ENCODE data around the gene ARMC5.

Gene ARMC5

DNA sequence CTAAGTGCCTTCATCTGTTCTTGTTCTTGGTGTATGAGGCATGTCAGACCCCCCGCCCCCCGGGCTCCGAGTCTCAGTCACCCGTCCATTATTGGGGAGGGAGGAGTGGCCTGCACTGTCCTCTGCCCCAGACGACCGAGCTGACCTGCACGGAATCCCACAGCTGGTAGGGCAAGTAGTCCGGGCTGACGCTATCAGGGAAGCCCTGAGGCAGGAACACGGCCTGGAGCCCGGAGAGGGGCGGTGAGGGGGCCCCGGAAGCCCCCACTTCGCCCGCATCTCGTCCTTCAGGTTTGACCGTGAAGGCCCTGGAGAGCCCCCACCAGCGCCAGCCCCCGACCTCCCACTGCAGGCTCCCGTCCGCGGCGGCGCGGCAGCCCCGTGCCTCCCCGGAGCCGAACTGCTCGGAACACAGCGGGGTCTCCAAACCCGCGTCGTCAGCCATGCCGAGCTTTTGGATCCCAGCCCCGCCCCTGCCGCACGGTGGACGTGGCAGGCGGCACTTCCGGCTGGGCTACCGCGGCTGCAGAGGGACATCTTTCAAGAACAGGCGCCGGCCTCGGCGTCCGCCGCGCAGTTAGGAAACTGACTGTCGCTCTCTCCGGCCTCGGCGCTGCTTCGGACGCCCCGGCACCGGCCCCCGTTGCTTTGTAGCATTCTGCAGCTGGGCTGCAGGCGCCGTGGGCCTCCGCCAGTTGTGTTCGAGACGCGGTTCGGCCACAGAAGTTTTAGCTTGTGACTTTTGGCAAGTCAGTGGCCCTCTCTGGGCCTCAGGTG lies 48.8 kb downstream of the ARMC5 start, which contains the start of gene RUSF1:
Gene RUSF1 (minus strand): TSS at position 463 of the 777 bp plus-strand sequence. CDS start 18 bp downstream, at position 445.
- TF ChIP-seq ZNF274 (IDR thresholded peaks at IDR 0.05; ENCODE audit: low read depth, low read length) (no peak), SUZ12 (IDR thresholded peaks at IDR 0.05; ENCODE audit: extremely low read depth, insufficient read depth, insufficient read length) (no peak), YY1 (IDR thresholded peaks at IDR 0.05; ENCODE audit: insufficient read depth, insufficient read length) (peak; percentile 63)
- Histone ChIP-seq H3K36me3 (ENCODE audit: insufficient read depth, insufficient read length, low read length) (peaks cover 25% of the 10 kb centered on the region), H3K4me3 (ENCODE audit: insufficient read length, low read depth) (peak within 1 kb of the TSS; percentile 96), H3K9me3 (ENCODE audit: insufficient read depth, low read length) (0 out of 2 replicates have a peak, but pooled peaks cover 3% of the 10 kb centered on the region), H3K27me3 (ENCODE audit: insufficient read depth, insufficient read length) (no peaks in the 10 kb centered on the region), H3K4me1 (ENCODE audit: insufficient read depth, insufficient read length) (no peaks in the 10 kb centered on the region), H3K9ac (ENCODE audit: insufficient read length, low read depth) (peak within 1 kb of the TSS; percentile 96)
- peak; percentile 89 for DNase-seq (ENCODE audit: low read depth, low spot score)

DNA sequence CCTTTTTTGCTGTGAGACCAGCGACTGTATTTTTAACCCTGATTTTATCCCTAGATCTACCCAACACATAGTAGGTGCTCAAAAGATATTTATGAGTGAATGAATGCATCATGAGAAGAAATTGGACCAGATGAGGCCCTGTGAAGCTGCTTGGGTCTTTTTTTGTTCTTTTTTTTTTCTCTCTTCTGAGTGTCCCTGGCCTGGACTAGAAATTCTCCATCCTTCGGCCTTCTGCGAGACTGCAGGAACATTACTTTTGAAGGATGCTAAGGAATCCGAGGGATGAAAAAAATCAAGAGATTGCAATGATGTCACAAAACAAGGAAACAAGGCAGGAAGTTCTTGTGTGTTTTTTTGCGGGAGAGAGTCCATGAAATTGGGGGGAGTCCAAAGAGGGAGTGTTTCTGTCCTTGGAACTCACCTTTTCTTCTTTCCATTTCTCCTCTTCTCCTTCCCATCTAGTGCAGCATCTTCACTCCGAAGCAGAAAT lies 49.5 kb downstream of the ARMC5 start:
- DNase-seq (ENCODE audit: low read depth, low spot score): no peak
- H3K4me3 ChIP-seq (ENCODE audit: insufficient read length, low read depth): peak overlapping the region; percentile 96
- H3K9me3 ChIP-seq (ENCODE audit: insufficient read depth, low read length): 0 out of 2 replicates have a peak, but pooled peaks cover 3% of the 10 kb centered on the region
- H3K4me1 ChIP-seq (ENCODE audit: insufficient read depth, insufficient read length): no peaks in the 10 kb centered on the region
- H3K27me3 ChIP-seq (ENCODE audit: insufficient read depth, insufficient read length): no peaks in the 10 kb centered on the region
- H3K36me3 ChIP-seq (ENCODE audit: insufficient read depth, insufficient read length, low read length): peaks cover 25% of the 10 kb centered on the region
- peak overlapping the region; percentile 94 for H3K9ac ChIP-seq (ENCODE audit: insufficient read length, low read depth)
- TF ChIP-seq ZNF274 (IDR thresholded peaks at IDR 0.05; ENCODE audit: low read depth, low read length): no peak
- no peak for TF ChIP-seq SUZ12 (IDR thresholded peaks at IDR 0.05; ENCODE audit: extremely low read depth, insufficient read depth, insufficient read length)
- TF ChIP-seq YY1 (IDR thresholded peaks at IDR 0.05; ENCODE audit: insufficient read depth, insufficient read length): no peak

DNA sequence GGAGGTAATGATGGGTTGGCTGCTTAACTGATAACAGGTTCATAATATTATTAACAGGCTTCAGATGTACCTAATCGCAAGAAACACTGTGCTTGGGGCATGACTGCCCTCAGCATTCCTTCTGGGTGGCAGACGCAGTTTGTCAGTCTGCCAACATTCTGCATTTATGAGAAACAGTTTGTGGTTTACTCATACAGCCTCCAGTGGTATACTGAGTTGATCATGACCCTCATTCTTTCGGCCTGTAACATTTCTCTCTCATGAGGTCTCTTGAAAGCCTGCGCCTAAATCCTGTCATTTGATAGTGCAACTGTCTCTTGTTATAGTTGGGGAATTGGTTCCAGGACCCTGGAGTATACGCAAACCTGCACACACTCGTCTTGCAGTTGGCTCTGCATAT lies 53.8 kb downstream of the ARMC5 start:
- H3K27me3 ChIP-seq (ENCODE audit: insufficient read depth, insufficient read length): no peaks in the 10 kb centered on the region
- no peak for TF ChIP-seq SUZ12 (IDR thresholded peaks at IDR 0.05; ENCODE audit: extremely low read depth, insufficient read depth, insufficient read length)
- H3K36me3 ChIP-seq (ENCODE audit: insufficient read depth, insufficient read length, low read length): no peaks in the 10 kb centered on the region
- H3K9me3 ChIP-seq (ENCODE audit: insufficient read depth, low read length): peaks cover 15% of the 10 kb centered on the region; the same call in 1 of the 2 replicates
- H3K9ac ChIP-seq (ENCODE audit: insufficient read length, low read depth): no peak overlapping the region
- H3K4me1 ChIP-seq (ENCODE audit: insufficient read depth, insufficient read length): no peaks in the 10 kb centered on the region
- H3K4me3 ChIP-seq (ENCODE audit: insufficient read length, low read depth): no peak overlapping the region
- DNase-seq (ENCODE audit: low read depth, low spot score): no peak

DNA sequence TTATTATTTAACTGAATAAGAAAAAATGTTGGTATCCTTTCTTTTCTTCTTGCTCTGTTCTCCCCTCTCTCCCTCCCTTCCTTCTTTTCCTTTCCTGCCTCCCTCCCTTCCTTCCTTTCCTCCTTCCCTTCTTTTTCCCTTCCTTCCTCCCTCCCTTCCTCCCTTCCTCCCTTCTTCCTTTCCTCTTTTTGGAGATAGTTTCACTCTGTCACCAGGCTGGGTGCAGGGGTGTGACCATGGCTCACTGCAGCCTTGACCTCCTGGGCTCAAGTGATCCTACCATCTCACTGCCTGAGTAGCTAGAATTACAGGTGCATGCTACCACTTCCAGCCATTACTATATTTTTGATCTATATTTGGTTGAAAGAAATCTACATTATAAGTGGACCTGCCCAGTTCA lies 54.6 kb downstream of the ARMC5 start:
- Histone ChIP-seq H3K36me3 (ENCODE audit: insufficient read depth, insufficient read length, low read length) (no peaks in the 10 kb centered on the region), H3K4me3 (ENCODE audit: insufficient read length, low read depth) (no peak overlapping the region), H3K9ac (ENCODE audit: insufficient read length, low read depth) (no peak overlapping the region), H3K4me1 (ENCODE audit: insufficient read depth, insufficient read length) (no peaks in the 10 kb centered on the region), H3K27me3 (ENCODE audit: insufficient read depth, insufficient read length) (no peaks in the 10 kb centered on the region), H3K9me3 (ENCODE audit: insufficient read depth, low read length) (peaks cover 17% of the 10 kb centered on the region; the same call in 1 of the 2 replicates)
- no peak for DNase-seq (ENCODE audit: low read depth, low spot score)
- TF ChIP-seq ZNF274 (IDR thresholded peaks at IDR 0.05; ENCODE audit: low read depth, low read length): no peak
- no peak for TF ChIP-seq SUZ12 (IDR thresholded peaks at IDR 0.05; ENCODE audit: extremely low read depth, insufficient read depth, insufficient read length)
- TF ChIP-seq YY1 (IDR thresholded peaks at IDR 0.05; ENCODE audit: insufficient read depth, insufficient read length): no peak
